ENCODE measurements around the gene DNAJA3. TPM values are rescaled to one million over a fixed set of nuclear protein-coding genes. Genes with fewer than 3 reads are reported as not detected.
A peak's percentile ranks its signal among the peaks of the same experiment; 100 is the strongest.

Gene DNAJA3
- polyA plus RNA-seq, 1 experiment = 32.1 TPM

GRCh38 chr16:4387781-4388180, 37.9 kb upstream of the DNAJA3 start:
- Histone ChIP-seq H3K27me3 (ENCODE audit: control insufficient read depth, insufficient read depth, low read length) (no peaks in the 10 kb centered on the region), H3K9me3 (ENCODE audit: control insufficient read depth, insufficient read depth, low read length) (no peaks in the 10 kb centered on the region; the same call in 1 of the 2 replicates), H3K4me3 (ENCODE audit: low read depth, low read length) (no peak overlapping the region), H3K27ac (ENCODE audit: low read depth, low read length) (no peak overlapping the region)
- no peak for DNase-seq (ENCODE audit: low read depth, low spot score)
- ChIA-PET POLR2A (interaction anchor here (1.6 to 3.6 kb wide), 2 partner anchors 10 to 15 kb away, joined by 4 to 24 read pairs; no protein-coding TSS in a partner anchor), CTCF (interaction anchor here (7.8 kb wide), 1 partner anchor 16 kb away, joined by 120 read pairs; no protein-coding TSS in a partner anchor)
- TF ChIP-seq, protein P1, sequence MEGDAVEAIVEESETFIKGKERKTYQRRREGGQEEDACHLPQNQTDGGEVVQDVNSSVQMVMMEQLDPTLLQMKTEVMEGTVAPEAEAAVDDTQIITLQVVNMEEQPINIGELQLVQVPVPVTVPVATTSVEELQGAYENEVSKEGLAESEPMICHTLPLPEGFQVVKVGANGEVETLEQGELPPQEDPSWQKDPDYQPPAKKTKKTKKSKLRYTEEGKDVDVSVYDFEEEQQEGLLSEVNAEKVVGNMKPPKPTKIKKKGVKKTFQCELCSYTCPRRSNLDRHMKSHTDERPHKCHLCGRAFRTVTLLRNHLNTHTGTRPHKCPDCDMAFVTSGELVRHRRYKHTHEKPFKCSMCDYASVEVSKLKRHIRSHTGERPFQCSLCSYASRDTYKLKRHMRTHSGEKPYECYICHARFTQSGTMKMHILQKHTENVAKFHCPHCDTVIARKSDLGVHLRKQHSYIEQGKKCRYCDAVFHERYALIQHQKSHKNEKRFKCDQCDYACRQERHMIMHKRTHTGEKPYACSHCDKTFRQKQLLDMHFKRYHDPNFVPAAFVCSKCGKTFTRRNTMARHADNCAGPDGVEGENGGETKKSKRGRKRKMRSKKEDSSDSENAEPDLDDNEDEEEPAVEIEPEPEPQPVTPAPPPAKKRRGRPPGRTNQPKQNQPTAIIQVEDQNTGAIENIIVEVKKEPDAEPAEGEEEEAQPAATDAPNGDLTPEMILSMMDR (IDR thresholded peaks at IDR 0.05; ENCODE audit: low read depth, low read length) = no peak

DNA sequence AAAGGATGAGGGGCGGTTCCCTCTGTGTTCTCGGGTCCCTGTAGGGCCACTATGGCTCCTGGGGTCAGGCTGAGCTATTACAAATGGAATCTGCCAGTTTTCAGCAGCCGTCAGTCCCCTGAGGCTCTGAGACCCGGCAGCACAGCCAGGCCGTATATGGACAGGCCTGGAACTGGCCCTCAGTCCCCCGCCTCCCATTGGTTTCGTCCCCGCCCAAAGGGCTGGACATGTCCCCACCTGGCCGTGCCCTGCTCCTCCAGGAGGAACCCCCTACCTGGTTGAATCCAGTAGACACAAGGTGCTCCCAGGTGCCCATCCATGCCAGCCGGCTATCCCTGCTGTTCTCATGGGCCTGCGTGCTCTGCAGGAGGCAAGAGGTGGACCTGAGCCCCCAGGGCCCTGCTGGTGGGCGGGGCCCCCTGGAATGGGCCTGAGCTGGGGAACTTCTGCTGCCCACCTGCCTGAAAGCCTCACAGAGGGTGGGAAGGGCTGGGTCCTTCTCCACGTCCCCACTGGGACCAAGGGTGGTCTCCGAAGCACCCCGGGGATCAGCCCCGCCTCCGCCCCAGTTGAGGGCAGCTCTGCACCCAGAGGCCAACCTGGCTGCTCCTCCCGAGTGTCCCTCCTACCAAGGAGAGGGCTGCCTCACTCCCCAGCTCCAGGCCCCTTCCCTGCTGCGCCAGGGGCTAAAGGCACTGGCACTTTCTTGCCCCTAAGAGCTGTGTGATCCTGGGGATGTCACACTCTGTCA, 37.2 kb upstream of the DNAJA3 start:
- no peak overlapping the region for H3K4me3 ChIP-seq (ENCODE audit: low read depth, low read length)
- TF ChIP-seq, protein P1 (IDR thresholded peaks at IDR 0.05; ENCODE audit: low read depth, low read length) = no peak
- no peaks in the 10 kb centered on the region; the same call in 1 of the 2 replicates for H3K9me3 ChIP-seq (ENCODE audit: control insufficient read depth, insufficient read depth, low read length)
- no peaks in the 10 kb centered on the region for H3K27me3 ChIP-seq (ENCODE audit: control insufficient read depth, insufficient read depth, low read length)
- ChIA-PET CTCF (interaction anchor here (1.4 to 7.8 kb wide), 2 partner anchors 15 to 29 kb away, joined by 3 to 120 read pairs; no protein-coding TSS in a partner anchor), POLR2A (interaction anchor here (0.5 to 3.6 kb wide), 6 partner anchors 11 to 46 kb away, joined by 3 to 24 read pairs (median 4); no protein-coding TSS in a partner anchor)
- H3K27ac ChIP-seq (ENCODE audit: low read depth, low read length) = no peak overlapping the region
- no peak for DNase-seq (ENCODE audit: low read depth, low spot score)

- no peak overlapping the region for H3K4me3 ChIP-seq (ENCODE audit: low read depth, low read length)
- no peak for DNase-seq (ENCODE audit: low read depth, low spot score)
- TF ChIP-seq, protein P1 (IDR thresholded peaks at IDR 0.05; ENCODE audit: low read depth, low read length) = no peak
- no peaks in the 10 kb centered on the region for H3K27me3 ChIP-seq (ENCODE audit: control insufficient read depth, insufficient read depth, low read length)
- H3K9me3 ChIP-seq (ENCODE audit: control insufficient read depth, insufficient read depth, low read length) = no peaks in the 10 kb centered on the region; the same call in 1 of the 2 replicates
- ChIA-PET CTCF (interaction anchor here (1.4 to 7.8 kb wide), 2 partner anchors 15 to 30 kb away, joined by 3 to 120 read pairs; no protein-coding TSS in a partner anchor), POLR2A (interaction anchor here (0.5 to 1.6 kb wide), 4 partner anchors 13 to 45 kb away, joined by 3 to 7 read pairs (median 4); no protein-coding TSS in a partner anchor)
- no peak overlapping the region for H3K27ac ChIP-seq (ENCODE audit: low read depth, low read length)
Measured at GRCh38 chr16:4389051-4389955, 36.4 kb upstream of the DNAJA3 start.

DNA sequence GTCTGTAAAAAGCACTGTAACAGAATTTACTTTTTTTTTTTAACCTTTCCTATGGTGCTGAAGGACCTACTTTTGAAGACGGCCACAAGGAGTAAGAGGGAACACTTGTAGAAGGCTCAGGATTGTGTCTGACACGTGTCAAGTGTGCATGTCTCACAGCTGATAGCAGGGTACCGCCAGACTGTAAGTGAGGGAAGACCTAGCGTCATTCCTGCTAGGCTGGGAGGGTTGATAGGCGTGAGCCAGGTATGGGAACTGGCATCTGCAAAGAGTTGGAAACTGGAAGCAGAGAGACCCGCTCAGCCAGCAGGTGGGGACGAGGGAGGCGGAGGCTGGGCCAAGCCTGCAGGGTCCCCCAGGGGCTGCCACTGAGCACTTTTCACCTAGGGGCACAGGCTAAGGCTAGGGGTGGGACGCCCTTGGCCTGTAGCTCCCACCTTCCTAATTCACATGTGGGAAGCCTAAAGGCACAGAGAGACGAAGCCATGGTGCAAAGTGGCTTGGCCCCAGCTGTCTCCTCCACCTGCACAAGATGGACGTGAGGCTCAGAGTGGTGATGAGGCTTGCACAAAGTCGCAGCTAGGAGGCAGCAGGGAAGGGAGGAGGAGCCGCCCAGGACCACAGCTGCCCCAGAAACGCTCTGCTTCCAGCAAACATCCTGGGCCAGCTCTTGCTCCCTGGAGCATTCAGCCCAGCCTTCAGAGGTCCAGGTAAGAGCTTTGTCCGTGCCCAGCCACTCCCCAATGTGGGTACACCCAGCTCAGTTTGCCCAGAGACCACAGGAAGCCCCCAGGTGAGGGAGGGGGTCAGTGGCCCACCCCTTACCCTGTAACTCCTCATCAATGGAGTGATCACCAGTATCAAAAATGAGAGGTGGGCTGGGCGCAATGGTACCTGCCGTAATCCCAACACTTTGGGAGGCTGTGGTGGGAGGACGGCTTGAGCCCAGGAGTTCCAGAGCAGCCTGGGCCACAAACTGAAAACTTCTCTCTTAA, 35.1 kb upstream of the DNAJA3 start:
- Histone ChIP-seq H3K4me3 (ENCODE audit: low read depth, low read length) (no peak overlapping the region), H3K27ac (ENCODE audit: low read depth, low read length) (no peak overlapping the region), H3K9me3 (ENCODE audit: control insufficient read depth, insufficient read depth, low read length) (no peaks in the 10 kb centered on the region; the same call in 1 of the 2 replicates), H3K27me3 (ENCODE audit: control insufficient read depth, insufficient read depth, low read length) (no peaks in the 10 kb centered on the region)
- TF ChIP-seq, protein P1 (IDR thresholded peaks at IDR 0.05; ENCODE audit: low read depth, low read length) = peak; percentile 22
- POLR2A ChIA-PET = interaction anchor here (1.4 to 1.6 kb wide), 2 partner anchors 15 to 41 kb away, joined by 3 to 4 read pairs; no protein-coding TSS in a partner anchor
- CTCF ChIA-PET = interaction anchor here (1.4 to 7.8 kb wide), 2 partner anchors 13 to 31 kb away, joined by 3 to 120 read pairs; no protein-coding TSS in a partner anchor
- DNase-seq (ENCODE audit: low read depth, low spot score) = no peak
